ENCODE measurements around the gene TTLL10. TPM values are rescaled to one million over a fixed set of nuclear protein-coding genes. Genes with fewer than 3 reads are reported as not detected.

TTLL10 gene
- total and polyA plus RNA-seq, 2 of the 8 experiments (the other 6 are each of a cell fraction or from before 2014, with no cell fraction given) = 1.1 to 1.7 TPM

DNA sequence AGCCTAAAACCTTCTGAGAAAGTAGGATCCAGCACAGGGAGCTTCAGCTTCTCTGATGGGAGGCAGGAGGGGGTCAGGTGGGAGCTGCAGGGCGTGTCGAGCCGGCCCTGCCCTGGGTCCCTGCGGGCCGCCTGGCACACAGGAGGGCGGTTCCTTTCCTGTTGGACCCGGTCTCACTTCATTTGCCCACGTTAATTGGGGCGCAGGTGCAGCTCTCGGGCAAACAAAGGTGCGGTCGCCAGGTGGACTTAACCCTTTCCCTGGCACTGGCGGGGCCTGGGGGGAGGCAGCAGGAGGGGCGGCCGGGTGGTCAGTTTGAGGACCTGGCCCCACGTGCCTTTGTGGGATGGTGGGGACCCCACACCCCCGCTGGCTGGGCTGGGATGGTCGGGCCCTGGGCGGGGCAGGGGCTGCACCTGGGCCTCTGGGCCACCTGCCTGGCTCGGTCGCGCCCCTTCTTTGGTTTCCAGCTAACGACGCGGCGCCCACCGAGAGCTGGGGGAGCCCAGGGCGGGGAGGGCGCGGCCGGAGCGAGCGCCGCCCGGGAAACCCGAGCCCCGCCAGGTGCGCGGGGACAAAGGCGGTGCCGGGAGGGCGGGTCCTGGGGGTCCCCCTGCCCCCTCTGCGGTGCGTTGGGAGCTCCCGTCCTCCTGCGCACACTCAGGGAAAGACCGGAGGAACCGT, 37.0 kb upstream of the TTLL10 start:
- peak overlapping the region; percentile 60; the same call in 1 of the 2 replicates for H3K18ac ChIP-seq (ENCODE audit: extremely low read depth, low read length)
- H3K4me2 ChIP-seq (ENCODE audit: insufficient read depth in 1 of 2, low read depth in 2 of 2, low read length in 2 of 2) = peak overlapping the region; percentile 55 to 70; a peak in 3 of 4 replicates
- FAIRE-seq = no peak
- H4K8ac ChIP-seq (ENCODE audit: extremely low read depth, insufficient read depth, low read length) = peak overlapping the region; percentile 89
- no peaks in the 10 kb centered on the region for H3K9me3 ChIP-seq (ENCODE audit: insufficient read depth in 2 of 2, low read depth in 1 of 2, low read length in 1 of 2)
- H3K4ac ChIP-seq (replicated peaks; ENCODE audit: insufficient read length, low read depth, low read length) = no peak overlapping the region
- no peaks in the 10 kb centered on the region for H3K79me2 ChIP-seq (ENCODE audit: control insufficient read depth in 1 of 2, insufficient read depth in 2 of 2, low read length in 2 of 2)
- DNase-seq (ENCODE audit: low read depth in 1 of 2, low spot score in 2 of 2) = peak in 1 of 2 experiments; percentile 76
- H3K36me3 ChIP-seq (ENCODE audit: control insufficient read depth in 2 of 4, insufficient read depth in 4 of 4, low read length in 3 of 4) = no peaks in the 10 kb centered on the region
- H2AK5ac ChIP-seq (ENCODE audit: low read depth, low read length) = peak overlapping the region; percentile 75; the same call in 1 of the 2 replicates
- no peak overlapping the region for H3K27ac ChIP-seq (ENCODE audit: low read depth, low read length)
- ChIA-PET CTCF (ENCODE audit: partially characterized antibody) (interaction anchor here (0.9 to 2.0 kb wide), 8 partner anchors 14 to 154 kb away, joined by 3 to 8 read pairs (median 5); no protein-coding TSS in a partner anchor), POLR2A (ENCODE audit: partially characterized antibody) (interaction anchor here (0.7 kb wide), 1 partner anchor 21 kb away, joined by 3 read pairs; no protein-coding TSS in a partner anchor)
- H3K23ac ChIP-seq (ENCODE audit: insufficient read length) = no peak overlapping the region
- no peak overlapping the region for H4K5ac ChIP-seq (ENCODE audit: insufficient read length, low read depth, low read length)
- no peak overlapping the region for H3K56ac ChIP-seq (replicated peaks; ENCODE audit: insufficient read length, low read depth, low read length)
- no peak overlapping the region for H2BK20ac ChIP-seq (ENCODE audit: low read length)
- H4K20me1 ChIP-seq (replicated peaks in 1 of 2; ENCODE audit: control insufficient read depth in 1 of 2, insufficient read depth in 2 of 2, low read length in 2 of 2) = no peaks in the 10 kb centered on the region
- peaks cover 0 to 7% (median 3%) of the 10 kb centered on the region in 4 experiments; a peak in 2 of 7 replicates for H3K27me3 ChIP-seq (replicated peaks in 1 of 4; ENCODE audit: control insufficient read depth in 3 of 4, extremely low read depth in 1 of 4, insufficient read depth in 3 of 4, low read length in 3 of 4)
- peak overlapping the region; percentile 5 to 55 (median 16); a peak in 5 of 8 replicates for H3K4me3 ChIP-seq (ENCODE audit: extremely low read depth in 1 of 4, insufficient read depth in 2 of 4, low read depth in 3 of 4, low read length in 4 of 4)
- H3K9ac ChIP-seq (replicated peaks in 1 of 4; ENCODE audit: extremely low read depth in 1 of 4, low read depth in 3 of 4, low read length in 3 of 4) = no peak overlapping the region
- peak overlapping the region; percentile 35; the same call in 1 of the 2 replicates for H2BK5ac ChIP-seq (ENCODE audit: low read depth, low read length)
- H3K23me2 ChIP-seq (ENCODE audit: low read depth, low read length) = peaks cover 2% of the 10 kb centered on the region; the same call in 1 of the 2 replicates
- H3K4me1 ChIP-seq (replicated peaks in 1 of 4; ENCODE audit: control insufficient read depth in 3 of 4, insufficient read depth in 4 of 4, low read length in 3 of 4) = peaks cover 0 to 23% (median 8%) of the 10 kb centered on the region in 4 experiments; a peak in 6 of 7 replicates
- no peaks in the 10 kb centered on the region for H3K79me1 ChIP-seq (ENCODE audit: low read depth, low read length)
- no peak overlapping the region for H2BK120ac ChIP-seq (replicated peaks; ENCODE audit: low read depth, low read length)
- peak overlapping the region; percentile 50; the same call in 1 of the 2 replicates for H2BK12ac ChIP-seq (ENCODE audit: low read depth, low read length)
- H4K91ac ChIP-seq (replicated peaks; ENCODE audit: insufficient read length, low read length) = no peak overlapping the region
- no peak overlapping the region for H2AFZ ChIP-seq (ENCODE audit: low read length)
- H3K14ac ChIP-seq (ENCODE audit: insufficient read length) = no peak overlapping the region
- WGBS, 2 experiments (ENCODE audit: extremely low coverage in 1 of 2, insufficient coverage in 1 of 2, insufficient read length in 1 of 2, insufficient replicate concordance in 2 of 2, low coverage in 1 of 2, low lambda C conversion rate in 2 of 2, missing lambda C conversion rate in 1 of 2) = 11% methylated on average over 21 of the region's 48 CpGs; no CpG with 5 or more reads in 1 of the 2 experiments
- H2BK15ac ChIP-seq (ENCODE audit: low read length) = 0 out of 2 replicates have a peak overlapping the region, but pooled peaks have one; percentile 72
- TF ChIP-seq SUZ12 (IDR thresholded peaks at IDR 0.05; ENCODE audit: low read length) (peak; percentile 14; the same call in 1 of the 2 replicates), HDAC2 (IDR thresholded peaks at IDR 0.05; ENCODE audit: borderline replicate concordance in 1 of 2, low read depth in 2 of 2, low read length in 2 of 2) (no peak), SIX5 (IDR thresholded peaks at IDR 0.05; ENCODE audit: low read depth, low read length) (no peak), JUND (IDR thresholded peaks at IDR 0.05; ENCODE audit: low read length) (peak; percentile 55; the same call in 1 of the 2 replicates), KDM4A (IDR thresholded peaks at IDR 0.05; ENCODE audit: low read depth, low read length, severe bottlenecking) (peak; percentile 60), GTF2F1 (IDR thresholded peaks at IDR 0.05; ENCODE audit: borderline replicate concordance, low read depth, low read length) (no peak), RXRA (IDR thresholded peaks at IDR 0.05; ENCODE audit: insufficient read depth, low read depth, low read length) (no peak), GABPA (IDR thresholded peaks at IDR 0.05; ENCODE audit: borderline replicate concordance, insufficient read depth, low read length) (peak; percentile 13; the same call in 1 of the 2 replicates)
- TF ChIP-seq, protein P1, sequence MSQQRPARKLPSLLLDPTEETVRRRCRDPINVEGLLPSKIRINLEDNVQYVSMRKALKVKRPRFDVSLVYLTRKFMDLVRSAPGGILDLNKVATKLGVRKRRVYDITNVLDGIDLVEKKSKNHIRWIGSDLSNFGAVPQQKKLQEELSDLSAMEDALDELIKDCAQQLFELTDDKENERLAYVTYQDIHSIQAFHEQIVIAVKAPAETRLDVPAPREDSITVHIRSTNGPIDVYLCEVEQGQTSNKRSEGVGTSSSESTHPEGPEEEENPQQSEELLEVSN (IDR thresholded peaks at IDR 0.05) = peak; percentile 71
- TF ChIP-seq, protein P2, sequence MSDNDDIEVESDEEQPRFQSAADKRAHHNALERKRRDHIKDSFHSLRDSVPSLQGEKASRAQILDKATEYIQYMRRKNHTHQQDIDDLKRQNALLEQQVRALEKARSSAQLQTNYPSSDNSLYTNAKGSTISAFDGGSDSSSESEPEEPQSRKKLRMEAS (IDR thresholded peaks at IDR 0.05) = peak; percentile 84

Measured in H1 (cell line).